HG03025 (cell line): Measurements from ENCODE around the gene RHBDL3.

ENCODE experiments used
- ATAC-seq: cut with Tn5 transposase; IDR thresholded peaks from one replicate; pipeline ENCODE4 v1.9.1; 2021; ENCODE audit warnings: mild to moderate bottlenecking, moderate library complexity; ENCODE audit not compliant: unreplicated experiment, low FRiP score

RHBDL3 gene

GRCh38 chr17:32266051-32266388 lies 388 bp downstream of the RHBDL3 start:
- ATAC-seq = no peak

DNA sequence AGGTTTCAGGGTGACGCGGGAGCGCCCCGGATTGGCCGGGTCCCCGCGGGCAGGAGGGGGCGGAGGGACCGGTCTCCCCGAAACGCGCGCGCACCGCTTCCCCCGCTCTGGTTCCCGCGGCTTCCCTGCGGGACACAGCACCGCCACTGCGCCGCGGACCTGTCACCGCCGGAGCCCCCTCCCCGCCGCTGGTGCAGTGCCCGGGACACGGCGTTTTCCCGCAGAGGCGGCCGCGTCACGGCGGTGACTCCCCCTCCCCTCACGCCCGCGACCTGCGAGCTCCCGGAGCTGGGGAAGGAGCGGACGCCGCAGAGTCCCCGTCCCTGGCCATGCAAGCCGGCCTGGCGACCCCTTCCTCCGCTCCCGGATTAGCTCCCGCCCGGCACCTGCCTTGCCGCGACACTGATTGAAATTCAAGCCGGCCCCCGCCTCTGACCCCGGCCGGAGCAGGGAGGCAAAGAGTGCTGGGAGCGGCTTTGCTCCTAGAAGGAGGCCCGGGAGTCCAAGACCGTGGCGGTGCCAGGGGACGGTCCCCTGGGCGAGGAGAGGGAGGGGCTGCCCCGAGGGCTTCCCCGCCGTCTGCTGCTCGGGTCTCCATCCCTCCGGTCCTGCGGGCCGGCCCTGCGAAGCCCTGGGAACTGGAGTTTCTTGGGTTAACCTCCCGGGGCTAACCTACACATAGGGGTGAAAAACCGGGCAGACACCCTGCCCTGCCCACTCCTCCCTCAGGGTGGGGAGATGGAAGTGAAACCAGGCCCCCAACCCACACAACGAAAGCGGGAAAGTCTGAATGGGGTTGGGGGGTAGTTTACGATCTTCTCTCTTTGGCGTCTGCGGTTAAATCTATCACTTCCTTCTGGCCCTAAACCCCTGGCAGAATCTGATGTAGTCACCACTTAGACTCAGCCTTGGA lies 1.0 kb downstream of the RHBDL3 start:
- ATAC-seq = no peak

GRCh38 chr17:32267690-32268205 lies 2.1 kb downstream of the RHBDL3 start:
- ATAC-seq = no peak

GRCh38 chr17:32268734-32269288 lies 3.2 kb downstream of the RHBDL3 start:
- no peak for ATAC-seq

DNA sequence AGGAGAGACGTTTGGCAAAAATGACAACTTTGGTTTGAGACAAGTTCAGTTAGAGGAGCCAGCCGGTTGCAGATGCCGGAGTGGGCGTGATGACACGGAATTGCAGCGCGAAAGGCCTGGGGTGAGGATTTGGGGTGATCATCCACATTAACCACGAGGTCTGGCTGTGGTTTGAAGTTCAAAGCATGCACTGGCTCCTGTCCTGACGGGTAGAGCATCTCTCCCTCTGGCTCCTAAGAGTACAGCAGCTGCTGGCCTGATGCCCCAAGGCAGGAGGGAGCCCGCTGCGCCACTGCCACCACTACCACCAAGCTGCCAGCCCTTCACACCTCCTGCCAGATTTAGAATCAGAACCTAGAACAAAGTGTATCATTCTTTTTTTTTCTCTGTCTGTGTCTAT lies 3.7 kb downstream of the RHBDL3 start:
- no peak for ATAC-seq

DNA sequence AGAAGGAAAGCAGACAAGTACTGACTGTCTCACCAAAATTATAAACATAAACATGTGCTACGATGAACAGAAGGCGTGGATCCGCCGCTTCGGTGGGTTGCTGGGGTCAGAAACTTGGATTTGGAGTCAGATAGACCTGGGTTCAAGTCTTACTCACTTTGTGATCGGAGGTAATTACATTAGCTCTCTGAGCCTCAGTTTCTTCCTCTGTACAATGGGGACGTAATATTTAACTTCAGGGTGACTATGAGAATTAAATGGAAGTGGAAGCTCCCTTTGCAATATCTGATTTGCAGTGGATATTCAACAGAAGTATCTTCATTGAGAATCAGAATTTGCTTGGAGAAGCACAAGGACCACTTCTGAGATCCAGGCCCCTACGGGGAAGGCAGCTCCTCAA lies 6.2 kb downstream of the RHBDL3 start:
- no peak for ATAC-seq

GRCh38 chr17:32274101-32274500 lies 8.5 kb downstream of the RHBDL3 start:
- ATAC-seq = no peak

GRCh38 chr17:32274643-32275042 lies 9.0 kb downstream of the RHBDL3 start:
- ATAC-seq = no peak

- no peak for ATAC-seq
These were observed 9.7 kb downstream of the RHBDL3 start for GRCh38 chr17:32275060-32276042.

DNA sequence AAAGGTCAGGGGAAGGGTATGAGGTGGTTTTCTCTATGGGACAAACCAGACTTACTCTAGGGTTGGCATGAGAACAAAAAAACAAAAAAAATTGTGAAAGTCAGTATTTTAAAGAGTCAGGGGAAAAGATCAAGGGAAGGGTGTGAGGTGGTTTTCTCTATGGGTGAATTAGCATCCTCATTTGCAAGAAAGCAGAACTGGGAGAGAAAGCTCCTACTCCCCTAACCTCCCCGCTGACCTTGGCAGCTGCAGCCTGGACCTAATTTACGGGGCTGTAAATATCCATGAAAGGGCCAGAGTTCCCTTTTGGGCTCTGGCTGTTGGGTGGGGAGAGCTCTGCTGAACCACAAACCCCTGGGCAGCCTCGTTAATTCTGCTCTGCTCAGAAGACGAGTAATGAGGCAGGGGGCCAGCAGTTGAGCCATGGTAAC lies 10.6 kb downstream of the RHBDL3 start:
- no peak for ATAC-seq

DNA sequence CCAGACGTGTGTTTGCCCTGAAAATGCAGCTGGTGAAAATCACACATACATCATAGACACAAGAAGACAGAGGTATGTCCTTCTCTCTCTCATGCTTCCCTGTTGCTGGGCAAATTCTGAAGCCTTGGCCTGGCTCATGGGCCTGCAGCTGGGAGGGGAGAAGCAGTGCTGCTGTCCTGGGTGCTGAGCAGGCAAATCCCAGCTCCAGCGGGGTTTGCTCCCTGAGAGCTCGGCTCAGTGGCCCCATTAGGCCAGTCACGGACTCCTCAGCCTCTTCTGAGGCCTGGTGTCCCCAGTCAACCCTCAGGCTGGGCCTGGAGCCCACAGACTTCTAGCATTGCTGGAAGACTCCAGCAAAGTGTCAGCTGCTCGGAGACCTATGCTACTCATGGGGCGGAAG lies 11.7 kb downstream of the RHBDL3 start:
- ATAC-seq = no peak

GRCh38 chr17:32278815-32279214 lies 13.2 kb downstream of the RHBDL3 start:
- ATAC-seq = no peak

- ATAC-seq = no peak
These were observed 14.5 kb downstream of the RHBDL3 start for GRCh38 chr17:32279891-32280716.

DNA sequence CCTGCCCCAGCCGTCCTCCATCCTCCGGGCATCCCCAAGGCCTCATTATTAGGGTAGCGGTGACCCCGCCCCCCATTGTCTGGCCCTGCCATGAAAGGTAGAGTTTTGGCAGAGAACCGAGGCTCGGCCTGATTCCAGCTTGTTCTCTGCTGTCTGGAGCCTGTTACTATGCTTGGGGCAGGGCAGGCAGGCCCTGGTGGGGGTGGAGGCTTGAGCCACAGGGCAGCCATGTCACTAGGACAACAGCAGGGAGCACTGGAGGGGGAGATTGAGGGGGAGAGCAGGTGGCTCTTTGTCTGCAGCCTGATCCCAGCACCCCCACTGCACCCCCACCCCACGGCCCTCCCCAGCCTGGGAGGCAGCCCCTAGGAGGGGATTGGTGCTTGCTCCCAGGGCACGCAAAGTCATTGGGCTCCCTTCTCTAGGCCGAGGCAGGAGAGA lies 15.4 kb downstream of the RHBDL3 start:
- ATAC-seq = no peak

- no peak for ATAC-seq
These were observed 18.1 kb downstream of the RHBDL3 start for GRCh38 chr17:32283745-32284201.

DNA sequence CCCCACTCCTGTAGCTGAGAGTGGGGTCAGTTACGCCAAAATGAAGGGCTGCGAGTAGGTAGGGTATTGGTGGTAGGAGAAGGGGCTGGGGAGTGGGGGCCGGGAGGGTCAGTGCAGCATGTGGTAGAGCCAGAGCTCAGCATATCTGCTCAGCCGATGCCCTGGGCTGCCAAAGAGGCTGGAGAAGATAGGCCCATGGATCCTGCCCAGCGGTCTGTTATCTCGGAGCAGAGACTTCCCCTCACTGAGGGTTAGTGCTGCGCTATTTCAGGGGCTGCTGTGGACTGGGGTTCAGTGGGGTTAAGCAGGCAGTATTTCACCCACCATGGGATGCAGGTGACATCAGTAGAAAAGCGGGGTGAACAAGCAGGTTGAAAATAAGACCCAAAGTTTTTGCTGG lies 19.7 kb downstream of the RHBDL3 start:
- ATAC-seq = no peak

DNA sequence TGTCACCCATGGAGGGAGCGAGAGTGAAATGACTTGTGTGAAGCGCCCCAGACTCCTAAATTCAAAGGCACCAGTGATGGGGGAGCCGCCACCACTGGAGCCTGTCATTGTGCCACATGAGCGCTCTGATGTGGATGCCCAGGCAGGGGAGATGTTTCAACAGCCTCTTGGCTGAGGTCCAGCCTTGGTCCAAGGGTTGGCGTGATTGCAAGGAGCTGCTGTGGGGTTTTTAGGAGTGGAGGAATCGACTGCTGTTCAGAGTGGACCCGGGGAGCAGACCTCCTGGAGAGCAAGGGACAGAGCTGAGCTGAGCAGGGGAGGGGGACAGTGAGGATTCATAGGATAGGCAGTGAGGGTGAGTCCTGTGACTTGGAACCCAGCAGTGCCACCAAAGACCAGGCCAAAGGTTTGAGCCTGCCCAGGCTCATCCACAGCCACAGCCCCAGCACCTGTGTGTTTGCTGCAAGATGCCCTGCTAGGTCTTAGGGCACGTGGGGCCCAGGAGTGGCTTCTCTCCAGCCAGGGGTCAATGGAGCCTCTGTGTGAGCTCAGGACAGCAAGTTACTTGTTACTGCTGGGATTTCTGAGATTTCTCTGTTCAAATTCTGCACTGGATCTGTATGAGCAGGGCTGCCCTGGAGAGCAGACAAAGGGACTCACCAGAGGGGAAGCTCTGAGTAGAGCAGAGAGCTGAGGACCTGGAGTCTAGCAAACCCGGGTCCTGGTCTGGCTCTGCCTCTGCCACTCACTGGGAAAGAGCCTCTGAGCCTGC lies 20.3 kb downstream of the RHBDL3 start:
- ATAC-seq = no peak

- ATAC-seq = no peak
These were observed 20.9 kb downstream of the RHBDL3 start for GRCh38 chr17:32286518-32286900.
